Measurements from ENCODE around the gene ITGB3. TPM values are rescaled to one million over a fixed set of nuclear protein-coding genes. Genes with fewer than 3 reads are reported as not detected.

Gene ITGB3
- total RNA-seq, 1 experiment from 2014 or later: not detected

DNA sequence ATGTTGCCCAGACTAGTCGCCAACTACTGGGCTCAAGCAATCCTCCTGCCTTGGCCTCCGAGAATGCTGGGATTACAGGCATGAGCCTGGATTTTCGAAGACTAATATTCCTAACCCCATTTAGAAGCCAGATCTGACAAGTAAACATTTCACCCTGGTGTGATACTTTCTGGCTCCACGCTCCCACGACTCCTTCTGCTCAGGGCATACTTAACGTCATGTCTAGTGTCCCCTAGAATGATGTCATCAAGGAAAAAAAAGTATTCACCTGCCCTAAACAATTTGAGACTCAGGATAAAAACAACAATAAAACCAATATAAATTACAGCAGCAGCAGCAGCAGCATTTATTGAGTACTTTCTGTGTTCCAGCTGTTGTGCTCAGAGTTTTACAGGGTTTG, 13.2 kb downstream of the ITGB3 start:
- no peak overlapping the region for H2AFZ ChIP-seq (ENCODE audit: low read depth, low read length, poor library complexity, severe bottlenecking)
- no peak overlapping the region for H3K4me3 ChIP-seq (replicated peaks in 1 of 2; ENCODE audit: low read depth in 1 of 2, low read length in 2 of 2)
- H3K9me2 ChIP-seq (ENCODE audit: insufficient read depth): no peaks in the 10 kb centered on the region
- DNase-seq (ENCODE audit: low read depth, low spot score) (no peak), ATAC-seq (no peak)
- no peaks in the 10 kb centered on the region for H4K20me1 ChIP-seq (ENCODE audit: insufficient read depth)
- intact Hi-C loops (cut with micrococcal nuclease): no loop called here
- no peak overlapping the region for H3K27ac ChIP-seq (ENCODE audit: low read depth, low read length)
- H3K27me3 ChIP-seq (ENCODE audit: insufficient read depth, low read length): no peaks in the 10 kb centered on the region
- ChIA-PET POLR2A (no interaction called here), RAD21 (ENCODE audit: low non-redundant PET in 1 of 2, low total read pairs in 2 of 2, uncharacterized antibody in 2 of 2, unreplicated experiment in 2 of 2) (no interaction called here), CTCF (no interaction called here)
- no TSS peak for BruUV-seq (replicated peaks)
- H3K36me3 ChIP-seq (ENCODE audit: control insufficient read depth in 1 of 2, insufficient read depth in 2 of 2, low read length in 2 of 2): no peaks in the 10 kb centered on the region
- TF ChIP-seq POLR2AphosphoS5 (IDR thresholded peaks at IDR 0.05; ENCODE audit: low read depth, low read length): no peak
- no peak for TF ChIP-seq RAD21 (IDR thresholded peaks at IDR 0.05; ENCODE audit: low read depth)
- TF ChIP-seq, protein P1, sequence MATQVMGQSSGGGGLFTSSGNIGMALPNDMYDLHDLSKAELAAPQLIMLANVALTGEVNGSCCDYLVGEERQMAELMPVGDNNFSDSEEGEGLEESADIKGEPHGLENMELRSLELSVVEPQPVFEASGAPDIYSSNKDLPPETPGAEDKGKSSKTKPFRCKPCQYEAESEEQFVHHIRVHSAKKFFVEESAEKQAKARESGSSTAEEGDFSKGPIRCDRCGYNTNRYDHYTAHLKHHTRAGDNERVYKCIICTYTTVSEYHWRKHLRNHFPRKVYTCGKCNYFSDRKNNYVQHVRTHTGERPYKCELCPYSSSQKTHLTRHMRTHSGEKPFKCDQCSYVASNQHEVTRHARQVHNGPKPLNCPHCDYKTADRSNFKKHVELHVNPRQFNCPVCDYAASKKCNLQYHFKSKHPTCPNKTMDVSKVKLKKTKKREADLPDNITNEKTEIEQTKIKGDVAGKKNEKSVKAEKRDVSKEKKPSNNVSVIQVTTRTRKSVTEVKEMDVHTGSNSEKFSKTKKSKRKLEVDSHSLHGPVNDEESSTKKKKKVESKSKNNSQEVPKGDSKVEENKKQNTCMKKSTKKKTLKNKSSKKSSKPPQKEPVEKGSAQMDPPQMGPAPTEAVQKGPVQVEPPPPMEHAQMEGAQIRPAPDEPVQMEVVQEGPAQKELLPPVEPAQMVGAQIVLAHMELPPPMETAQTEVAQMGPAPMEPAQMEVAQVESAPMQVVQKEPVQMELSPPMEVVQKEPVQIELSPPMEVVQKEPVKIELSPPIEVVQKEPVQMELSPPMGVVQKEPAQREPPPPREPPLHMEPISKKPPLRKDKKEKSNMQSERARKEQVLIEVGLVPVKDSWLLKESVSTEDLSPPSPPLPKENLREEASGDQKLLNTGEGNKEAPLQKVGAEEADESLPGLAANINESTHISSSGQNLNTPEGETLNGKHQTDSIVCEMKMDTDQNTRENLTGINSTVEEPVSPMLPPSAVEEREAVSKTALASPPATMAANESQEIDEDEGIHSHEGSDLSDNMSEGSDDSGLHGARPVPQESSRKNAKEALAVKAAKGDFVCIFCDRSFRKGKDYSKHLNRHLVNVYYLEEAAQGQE (IDR thresholded peaks at IDR 0.05; ENCODE audit: low read depth): no peak
- TF ChIP-seq EGR1 (IDR thresholded peaks at IDR 0.05; ENCODE audit: low read depth): no peak
- TF ChIP-seq SRF (IDR thresholded peaks at IDR 0.05; ENCODE audit: low read depth): no peak
- TF ChIP-seq, protein P2, sequence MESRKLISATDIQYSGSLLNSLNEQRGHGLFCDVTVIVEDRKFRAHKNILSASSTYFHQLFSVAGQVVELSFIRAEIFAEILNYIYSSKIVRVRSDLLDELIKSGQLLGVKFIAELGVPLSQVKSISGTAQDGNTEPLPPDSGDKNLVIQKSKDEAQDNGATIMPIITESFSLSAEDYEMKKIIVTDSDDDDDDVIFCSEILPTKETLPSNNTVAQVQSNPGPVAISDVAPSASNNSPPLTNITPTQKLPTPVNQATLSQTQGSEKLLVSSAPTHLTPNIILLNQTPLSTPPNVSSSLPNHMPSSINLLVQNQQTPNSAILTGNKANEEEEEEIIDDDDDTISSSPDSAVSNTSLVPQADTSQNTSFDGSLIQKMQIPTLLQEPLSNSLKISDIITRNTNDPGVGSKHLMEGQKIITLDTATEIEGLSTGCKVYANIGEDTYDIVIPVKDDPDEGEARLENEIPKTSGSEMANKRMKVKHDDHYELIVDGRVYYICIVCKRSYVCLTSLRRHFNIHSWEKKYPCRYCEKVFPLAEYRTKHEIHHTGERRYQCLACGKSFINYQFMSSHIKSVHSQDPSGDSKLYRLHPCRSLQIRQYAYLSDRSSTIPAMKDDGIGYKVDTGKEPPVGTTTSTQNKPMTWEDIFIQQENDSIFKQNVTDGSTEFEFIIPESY (IDR thresholded peaks at IDR 0.05; ENCODE audit: extremely low read depth, insufficient replicate concordance, low read length): no peak
- no peak for TF ChIP-seq ZFX (IDR thresholded peaks at IDR 0.05)
- no peak for TF ChIP-seq CEBPB (IDR thresholded peaks at IDR 0.05; ENCODE audit: low read depth)
- TF ChIP-seq YY1 (IDR thresholded peaks at IDR 0.05; ENCODE audit: extremely low read depth, insufficient replicate concordance, low read depth, low read length): no peak
- no peak for TF ChIP-seq SIN3A (IDR thresholded peaks at IDR 0.05; ENCODE audit: low read depth)
- no peak for TF ChIP-seq POLR2A (IDR thresholded peaks at IDR 0.05; ENCODE audit: borderline replicate concordance, extremely low read depth, insufficient read depth, insufficient read length)
- TF ChIP-seq, protein P3, sequence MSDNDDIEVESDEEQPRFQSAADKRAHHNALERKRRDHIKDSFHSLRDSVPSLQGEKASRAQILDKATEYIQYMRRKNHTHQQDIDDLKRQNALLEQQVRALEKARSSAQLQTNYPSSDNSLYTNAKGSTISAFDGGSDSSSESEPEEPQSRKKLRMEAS (IDR thresholded peaks at IDR 0.05): no peak
- no peak overlapping the region for H3K9ac ChIP-seq (ENCODE audit: low read length)
- H3K79me2 ChIP-seq (ENCODE audit: insufficient read depth, low read length): no peaks in the 10 kb centered on the region
- H3K4me1 ChIP-seq (ENCODE audit: control insufficient read depth in 1 of 2, insufficient read depth in 2 of 2, low read length in 2 of 2): peaks cover 0 to 20% of the 10 kb centered on the region in 2 experiments; a peak in 2 of 4 replicates
- no peak overlapping the region for H3K4me2 ChIP-seq (ENCODE audit: low read length)
- no peaks in the 10 kb centered on the region for H3K9me3 ChIP-seq (ENCODE audit: control insufficient read depth in 1 of 2, insufficient read depth in 1 of 2, low read depth in 1 of 2, low read length in 2 of 2)

Data from HCT116 (cell line).